Measurements from ENCODE around the gene KLHL29.

KLHL29 gene

DNA sequence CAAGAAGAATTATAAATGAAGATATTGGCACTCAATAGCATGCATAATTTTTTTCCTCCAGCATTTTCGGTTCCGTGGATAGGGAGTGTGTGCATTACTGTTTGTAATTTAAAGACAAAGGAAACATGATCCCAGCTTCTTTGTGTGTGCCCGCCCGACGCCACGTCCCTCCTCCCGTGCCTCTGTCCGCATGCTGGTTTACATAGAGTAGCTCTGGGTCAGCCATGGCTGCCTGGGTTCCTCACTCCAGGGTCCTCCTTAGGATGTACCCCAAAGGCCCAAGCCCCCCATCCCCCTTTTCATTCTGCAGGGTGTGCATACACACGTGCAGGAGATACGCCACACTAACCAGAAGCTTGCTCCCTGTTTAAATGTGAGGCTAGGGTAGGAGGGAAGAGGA is 214.7 kb downstream of the KLHL29 start:
- no peak for DNase-seq

DNA sequence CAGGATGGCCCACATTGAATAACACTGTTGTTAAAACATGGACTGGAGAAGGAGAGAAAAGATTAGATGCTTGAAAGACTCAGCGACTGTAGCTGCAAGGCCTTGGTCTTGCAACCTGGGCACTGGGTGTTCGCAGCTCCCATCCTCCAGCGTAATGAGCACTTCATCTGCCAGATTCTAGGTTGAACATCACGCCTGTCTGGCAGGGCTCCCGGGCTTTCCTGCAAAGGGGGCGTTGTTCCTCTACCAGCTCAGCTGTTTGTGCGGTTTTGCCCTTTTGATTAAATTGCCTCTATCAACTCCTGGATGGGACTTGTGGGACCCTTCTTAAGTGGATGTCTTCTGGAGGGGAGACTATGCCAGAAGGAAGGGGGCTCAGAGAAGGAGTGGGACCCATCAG is 215.4 kb downstream of the KLHL29 start:
- DNase-seq, result peak; percentile 80

DNA sequence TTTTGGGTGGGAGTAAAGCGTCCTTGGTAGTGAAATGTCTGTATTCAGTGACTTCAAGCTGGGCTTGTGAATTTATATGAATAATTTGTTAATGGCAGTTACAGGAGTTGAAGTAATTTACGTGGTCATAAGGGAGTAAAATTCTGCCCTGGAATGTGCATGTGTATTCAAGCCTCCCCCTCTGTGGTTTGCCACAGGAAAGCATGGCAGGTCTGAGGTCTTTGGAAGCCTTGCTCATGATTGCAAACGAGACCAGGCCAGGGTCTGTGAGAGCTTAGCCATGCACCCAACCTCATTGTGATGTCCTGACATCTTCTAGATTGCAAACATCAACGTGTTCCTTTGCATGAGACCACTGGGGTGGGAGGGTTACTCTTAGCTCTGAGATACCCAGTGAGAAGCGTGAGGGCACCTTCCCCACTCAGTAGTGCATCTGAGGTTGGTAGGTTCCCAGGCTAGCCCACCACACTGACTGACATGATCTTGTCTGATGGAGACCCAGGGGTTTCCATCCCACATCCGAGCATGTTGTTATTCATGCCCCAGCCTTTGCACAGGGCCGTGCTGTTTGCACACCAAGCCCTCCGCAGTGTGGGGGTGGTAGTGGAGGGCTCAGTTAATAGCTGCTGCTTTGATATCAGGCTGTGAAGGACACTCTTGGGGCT is 216.5 kb downstream of the KLHL29 start:
- DNase-seq, result no peak

GRCh38 chr2:23602116-23602515 is 217.1 kb downstream of the KLHL29 start:
- no peak for DNase-seq

DNA sequence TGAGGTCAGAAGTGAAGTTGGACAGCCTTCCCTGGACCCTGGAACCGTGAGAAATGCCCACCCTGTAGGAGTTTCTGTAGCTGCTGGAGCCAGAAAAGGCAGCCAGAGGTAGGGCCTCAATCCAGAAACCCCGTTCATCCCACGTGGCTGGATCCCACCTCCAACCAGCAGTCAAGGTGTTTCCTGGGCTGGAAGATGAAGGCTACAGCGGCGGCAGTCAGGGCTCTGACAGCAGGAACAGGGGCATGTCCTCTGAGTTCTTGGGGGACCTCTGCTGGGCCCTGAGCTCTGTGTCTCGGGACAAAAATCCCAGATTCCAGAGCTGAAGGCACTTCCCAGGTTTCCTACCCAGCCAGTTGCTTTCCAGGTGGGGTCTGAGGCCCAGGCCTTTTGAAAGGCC is 218.2 kb downstream of the KLHL29 start:
- DNase-seq, result no peak

GRCh38 chr2:23603581-23603980 is 218.6 kb downstream of the KLHL29 start:
- DNase-seq, result no peak

- no peak for DNase-seq
These were observed 219.8 kb downstream of the KLHL29 start for GRCh38 chr2:23604731-23605130.

GRCh38 chr2:23605236-23605635 is 220.3 kb downstream of the KLHL29 start:
- no peak for DNase-seq

- no peak for DNase-seq
These were observed 221.2 kb downstream of the KLHL29 start for GRCh38 chr2:23606196-23606595.

DNA sequence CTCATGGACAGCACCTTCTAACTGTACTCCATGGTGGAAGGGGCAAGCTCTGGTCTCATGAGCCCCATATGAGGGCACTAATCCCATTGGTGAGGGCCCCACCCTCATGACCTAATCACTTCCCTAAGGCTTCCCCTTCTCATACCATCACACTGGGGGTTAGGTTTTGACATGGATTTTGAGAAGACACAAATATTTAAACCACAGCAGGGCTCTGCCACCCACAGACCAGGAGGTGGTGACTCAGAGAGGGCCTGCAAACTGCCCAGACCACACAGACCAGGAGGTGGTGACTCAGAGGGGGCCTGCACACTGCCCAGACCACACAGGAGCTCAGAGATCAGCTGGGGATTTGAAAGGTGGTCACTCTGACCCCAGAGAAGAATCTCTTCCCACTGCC is 222.0 kb downstream of the KLHL29 start:
- DNase-seq, result no peak

- no peak for DNase-seq
These were observed 222.9 kb downstream of the KLHL29 start for GRCh38 chr2:23607925-23608324.

DNA sequence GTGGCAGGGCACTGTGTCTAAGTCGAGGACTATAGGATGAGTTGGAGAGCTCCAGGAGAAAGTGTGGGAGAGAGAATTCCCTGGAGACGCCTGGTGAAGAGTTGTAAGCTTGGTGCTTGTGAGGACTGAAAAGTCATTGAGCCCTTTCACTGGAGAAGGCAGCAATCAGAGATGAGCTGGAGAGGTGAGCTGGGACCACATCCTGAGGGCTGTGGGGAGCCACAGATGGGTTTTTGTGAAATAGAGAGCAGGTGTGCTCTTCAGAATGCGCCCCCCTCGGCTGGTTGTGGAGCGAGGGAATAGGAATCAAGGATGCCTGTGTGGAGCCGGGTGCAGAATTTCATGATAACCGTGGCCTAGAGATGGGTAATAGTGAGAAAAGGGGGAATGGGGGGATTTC is 224.3 kb downstream of the KLHL29 start:
- no peak for DNase-seq

GRCh38 chr2:23611839-23612238 is 226.9 kb downstream of the KLHL29 start:
- no peak for DNase-seq

DNA sequence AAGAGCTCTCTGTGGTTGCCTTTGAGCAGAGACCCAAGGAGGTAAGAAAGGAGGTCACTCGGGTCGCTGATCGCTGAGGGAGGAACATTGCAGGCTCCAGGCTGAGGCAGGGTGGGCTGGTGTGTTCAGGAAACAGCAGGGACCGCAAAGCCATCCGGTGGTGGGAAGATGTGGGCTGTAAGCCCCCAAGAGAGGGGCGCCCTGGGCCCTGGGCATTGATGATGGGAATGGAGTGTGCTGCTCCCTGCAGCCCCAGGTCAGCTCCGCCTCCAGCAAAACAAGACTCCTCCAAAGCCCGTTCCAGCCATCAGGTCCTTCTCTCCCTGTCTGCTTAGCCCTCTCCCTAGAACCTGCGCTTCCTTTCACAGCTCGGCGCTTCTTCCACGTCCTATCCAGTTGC is 229.7 kb downstream of the KLHL29 start:
- DNase-seq, result no peak

GRCh38 chr2:23615216-23616020 is 230.4 kb downstream of the KLHL29 start:
- no peak for DNase-seq

GRCh38 chr2:23616630-23617029 is 231.7 kb downstream of the KLHL29 start:
- DNase-seq, result no peak

DNA sequence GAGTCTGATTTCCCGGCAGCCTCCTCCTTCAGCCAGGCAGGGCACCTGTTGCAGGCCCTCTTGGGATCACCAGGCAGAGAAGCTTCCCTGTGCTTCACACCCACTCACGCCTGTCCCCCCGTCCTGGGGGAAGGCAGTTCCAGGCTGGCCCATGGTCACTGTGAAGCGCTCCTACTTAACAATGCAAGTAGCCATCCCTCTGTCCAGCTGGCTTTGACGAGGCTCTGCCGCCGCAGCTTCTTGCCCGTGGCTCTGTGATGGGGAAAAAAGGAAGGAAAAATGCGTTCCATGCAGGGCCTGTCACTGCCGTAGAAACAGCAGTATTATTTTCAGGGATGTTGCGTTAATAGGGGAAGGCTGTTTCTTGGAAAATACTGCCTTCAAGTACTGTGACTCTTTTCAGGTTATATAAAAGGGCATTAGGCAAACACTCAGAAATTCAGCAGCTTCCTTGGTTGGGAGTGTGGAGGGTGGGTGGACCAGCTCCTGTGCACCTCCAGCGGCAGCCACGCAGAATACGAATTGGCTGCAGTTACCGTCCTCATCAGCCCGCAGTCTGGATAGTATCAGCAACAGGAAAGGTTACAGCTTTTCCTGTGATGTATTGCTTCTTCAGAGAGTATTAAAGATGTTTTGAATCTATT is 232.3 kb downstream of the KLHL29 start:
- DNase-seq, result peak; percentile 80

DNA sequence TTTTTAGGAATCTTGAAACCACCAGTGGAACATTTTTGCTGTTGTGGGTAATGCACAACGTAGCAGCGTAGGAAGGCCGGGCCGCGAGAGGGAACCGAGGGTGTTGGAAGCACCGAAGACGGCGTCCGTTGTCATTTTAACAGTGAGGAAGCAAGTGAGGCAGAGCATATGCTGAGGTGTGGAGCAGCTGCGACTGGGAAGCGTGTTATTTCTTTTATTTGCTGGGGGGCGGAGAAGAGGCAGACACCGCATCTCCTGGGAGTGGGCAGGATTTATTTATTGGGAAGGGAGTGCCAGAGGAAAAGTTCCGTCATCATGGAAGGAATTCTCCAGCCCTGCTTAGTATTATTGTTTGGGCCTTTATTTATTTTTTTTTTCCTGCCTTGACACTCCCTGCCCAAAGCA is 232.8 kb downstream of the KLHL29 start:
- peak; percentile 80 for DNase-seq

DNA sequence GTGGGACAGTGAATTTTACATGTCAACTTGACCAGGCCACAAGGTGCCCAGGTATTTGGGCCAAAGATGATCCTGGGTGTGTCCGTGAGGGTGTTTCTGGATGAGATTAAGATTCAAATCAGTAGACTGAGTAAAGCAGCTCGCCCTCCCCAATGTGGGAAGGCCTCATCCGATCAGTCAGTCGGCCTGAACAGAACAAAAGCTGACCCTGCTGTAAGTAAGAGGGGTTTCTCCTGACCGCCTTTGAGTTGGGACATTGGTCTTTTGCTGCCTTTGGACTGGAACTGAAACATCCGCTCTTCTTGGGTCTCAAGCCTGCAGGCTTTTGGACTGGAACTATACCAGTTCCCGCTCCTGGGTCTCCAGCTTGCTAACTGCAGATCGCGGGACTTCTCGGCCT is 233.3 kb downstream of the KLHL29 start:
- no peak for DNase-seq

GRCh38 chr2:23618794-23619530 is 234.0 kb downstream of the KLHL29 start:
- peak; percentile 56 for DNase-seq

DNA sequence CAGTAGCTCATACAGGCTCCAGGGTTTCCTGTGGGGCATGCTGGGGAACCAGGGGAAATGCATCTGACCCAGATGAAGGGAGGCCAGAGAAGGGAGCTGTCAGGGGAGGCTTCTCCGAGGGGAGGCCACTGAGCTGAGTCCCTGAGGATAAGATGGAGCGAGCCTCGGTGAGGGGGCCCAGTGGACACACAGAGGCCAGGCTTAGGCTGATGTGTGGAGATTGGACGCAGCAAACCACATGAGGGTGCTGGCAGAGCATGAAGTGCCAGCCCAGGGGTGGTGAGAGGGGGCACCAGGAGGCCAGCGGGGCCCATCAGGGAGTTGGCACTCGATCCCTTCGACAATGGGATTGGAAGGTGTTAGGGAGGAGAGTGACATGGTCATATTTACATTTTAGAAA is 235.0 kb downstream of the KLHL29 start:
- no peak for DNase-seq

DNA sequence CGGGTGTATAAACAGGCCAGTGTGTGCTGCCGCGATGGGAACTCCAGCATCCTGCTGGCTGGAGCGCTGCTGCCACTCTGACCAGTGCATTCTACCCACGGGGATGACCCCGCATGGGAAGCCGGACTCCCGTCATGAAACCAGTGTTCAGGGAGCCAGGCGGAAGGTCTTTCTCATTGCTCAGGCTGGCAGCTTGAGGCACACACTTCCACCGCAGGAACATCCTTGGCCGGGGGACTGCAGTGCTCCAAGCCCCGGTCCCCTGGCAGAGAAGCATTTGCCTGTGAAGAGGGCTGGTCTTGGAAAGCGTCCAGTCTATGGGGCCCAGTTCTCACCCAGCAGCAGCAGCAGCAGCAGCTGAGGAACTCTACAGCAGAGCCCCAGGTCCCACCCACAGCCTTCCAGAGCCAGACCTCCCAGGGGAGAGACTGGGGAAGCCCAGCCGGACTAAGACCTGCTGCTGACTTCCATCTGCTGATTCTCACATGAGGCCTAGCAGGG is 235.9 kb downstream of the KLHL29 start:
- DNase-seq, result peak; percentile 67

- DNase-seq, result no peak
These were observed 236.6 kb downstream of the KLHL29 start for GRCh38 chr2:23621616-23622015.

Data from NCI-H1694 treated with DMSO at 0.1 percent for 48 hours (cell line).